ENCODE data around the gene NAALADL2. TPM values are rescaled to one million over a fixed set of nuclear protein-coding genes. Genes with fewer than 3 reads are reported as not detected.

The NAALADL2 gene
- total and polyA plus RNA-seq, 2 donors (not counting 1 experiment from before 2014, with no cell fraction given) = not detected

DNA sequence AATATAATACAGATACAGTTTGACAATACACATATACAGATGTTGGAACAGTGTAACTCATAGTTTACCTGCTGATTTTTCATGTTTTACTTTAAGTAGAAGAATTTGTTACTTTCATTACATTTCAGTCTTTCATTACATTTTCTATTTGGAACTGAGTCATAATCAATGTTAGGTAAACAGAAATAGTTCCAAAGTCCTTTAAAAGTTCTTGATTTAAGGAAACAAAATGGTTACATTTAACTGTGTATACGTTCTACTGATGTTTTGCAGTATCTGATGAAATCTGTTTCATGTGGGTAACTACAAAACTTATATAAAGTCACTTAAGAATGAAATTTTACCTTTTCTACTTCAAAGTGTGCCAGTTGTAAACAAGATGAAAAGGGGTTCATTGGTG is 721.2 kb downstream of the NAALADL2 start:
- no peaks in the 10 kb centered on the region for H3K79me2 ChIP-seq (ENCODE audit: control insufficient read depth, insufficient read depth, low read length)
- Mint-ChIP-seq H3K4me1 (no peaks in the 10 kb centered on the region), H3K9me3 (ENCODE audit: insufficient read depth) (no peaks in the 10 kb centered on the region), H3K4me3 (no peak overlapping the region), H3K27me3 (no peaks in the 10 kb centered on the region), H3K27ac (no peak overlapping the region)
- CTCF ChIA-PET = no interaction called here
- H3K27ac ChIP-seq (ENCODE audit: low read length in 2 of 2) = no peak overlapping the region
- H3K9me3 ChIP-seq (ENCODE audit: control extremely low read depth in 1 of 3, control insufficient read depth in 2 of 3, insufficient read depth in 1 of 3, low read length in 2 of 3) = peaks cover 0 to 3% (median 0%) of the 10 kb centered on the region in 3 donors
- no peaks in the 10 kb centered on the region for H3K27me3 ChIP-seq (replicated peaks in 1 of 4; ENCODE audit: control extremely low read depth in 1 of 4, control insufficient read depth in 3 of 4, insufficient read depth in 4 of 4, low read length in 3 of 4)
- no CpG with 5 or more reads among the region's 1 CpG for WGBS (ENCODE audit: insufficient coverage)
- no peaks in the 10 kb centered on the region for H3K4me1 ChIP-seq (ENCODE audit: control insufficient read depth in 2 of 2, insufficient read depth in 2 of 2, low read length in 2 of 2)
- DNase-seq = no peak
- H3K36me3 ChIP-seq (replicated peaks in 1 of 2; ENCODE audit: control extremely low read depth in 1 of 2, control insufficient read depth in 1 of 2, extremely low read depth in 1 of 2, insufficient read depth in 2 of 2, low read length in 1 of 2) = no peaks in the 10 kb centered on the region
- no peak overlapping the region for H3K9ac ChIP-seq (ENCODE audit: low read length)
- no peaks in the 10 kb centered on the region for H4K20me1 ChIP-seq (ENCODE audit: control insufficient read depth, insufficient read depth, low read length, poor library complexity, severe bottlenecking)
- no peak overlapping the region for H3K4me2 ChIP-seq (replicated peaks; ENCODE audit: low read depth, low read length, poor library complexity, severe bottlenecking)
- H2AFZ ChIP-seq (ENCODE audit: insufficient read depth, low read depth, low read length, poor library complexity, severe bottlenecking) = no peak overlapping the region
- H3K4me3 ChIP-seq (ENCODE audit: control extremely low read depth in 1 of 5, extremely low read depth in 1 of 5, insufficient read depth in 1 of 5, low read depth in 2 of 5, low read length in 4 of 5) = no peak overlapping the region
- no peak for ATAC-seq (ENCODE audit: low read depth)
- intact Hi-C loops (cut with micrococcal nuclease) = no loop called here
- POLR2A ChIA-PET = no interaction called here
- no peak for TF ChIP-seq CTCF (IDR thresholded peaks at IDR 0.05)
- TF ChIP-seq EZH2 (IDR thresholded peaks at IDR 0.05; ENCODE audit: borderline replicate concordance, insufficient read depth, low read depth, low read length, poor library complexity, severe bottlenecking) = no peak

DNA sequence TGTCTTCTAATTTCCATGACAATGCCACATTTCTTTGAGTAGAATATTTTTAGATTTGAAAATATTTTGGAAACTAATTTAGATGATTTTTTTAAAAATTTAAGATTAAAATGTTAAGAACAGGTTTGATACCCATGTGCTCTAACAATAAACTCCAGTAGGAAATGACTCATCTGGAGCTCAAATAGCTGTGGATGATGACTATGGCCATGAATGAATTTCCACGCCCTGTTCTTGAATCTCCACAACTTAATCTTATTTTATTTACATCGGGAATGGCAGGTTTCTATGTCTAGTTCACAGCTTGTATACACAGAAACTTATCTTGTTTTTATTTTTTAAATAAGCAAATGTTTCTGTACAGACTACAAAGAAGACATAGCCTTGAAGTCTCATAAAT is 726.8 kb downstream of the NAALADL2 start:
- intact Hi-C loops (cut with micrococcal nuclease) = no loop called here
- ChIA-PET CTCF (no interaction called here), POLR2A (no interaction called here)
- H3K4me1 Mint-ChIP-seq = no peaks in the 10 kb centered on the region
- H3K4me3 Mint-ChIP-seq = no peak overlapping the region
- TF ChIP-seq EZH2 (IDR thresholded peaks at IDR 0.05; ENCODE audit: borderline replicate concordance, insufficient read depth, low read depth, low read length, poor library complexity, severe bottlenecking) (no peak), CTCF (IDR thresholded peaks at IDR 0.05) (no peak)
- no peaks in the 10 kb centered on the region for H3K27me3 Mint-ChIP-seq
- Histone ChIP-seq H3K9ac (ENCODE audit: low read length) (no peak overlapping the region), H2AFZ (ENCODE audit: insufficient read depth, low read depth, low read length, poor library complexity, severe bottlenecking) (no peak overlapping the region), H3K79me2 (ENCODE audit: control insufficient read depth, insufficient read depth, low read length) (no peaks in the 10 kb centered on the region), H3K27me3 (replicated peaks in 1 of 4; ENCODE audit: control extremely low read depth in 1 of 4, control insufficient read depth in 3 of 4, insufficient read depth in 4 of 4, low read length in 3 of 4) (no peaks in the 10 kb centered on the region), H3K4me1 (ENCODE audit: control insufficient read depth in 2 of 2, insufficient read depth in 2 of 2, low read length in 2 of 2) (no peaks in the 10 kb centered on the region), H3K9me3 (ENCODE audit: control extremely low read depth in 1 of 3, control insufficient read depth in 2 of 3, insufficient read depth in 1 of 3, low read length in 2 of 3) (no peaks in the 10 kb centered on the region), H3K36me3 (replicated peaks in 1 of 2; ENCODE audit: control extremely low read depth in 1 of 2, control insufficient read depth in 1 of 2, extremely low read depth in 1 of 2, insufficient read depth in 2 of 2, low read length in 1 of 2) (no peaks in the 10 kb centered on the region), H4K20me1 (ENCODE audit: control insufficient read depth, insufficient read depth, low read length, poor library complexity, severe bottlenecking) (no peaks in the 10 kb centered on the region), H3K27ac (ENCODE audit: low read length in 2 of 2) (no peak overlapping the region), H3K4me3 (ENCODE audit: control extremely low read depth in 1 of 5, extremely low read depth in 1 of 5, insufficient read depth in 1 of 5, low read depth in 2 of 5, low read length in 4 of 5) (no peak overlapping the region), H3K4me2 (replicated peaks; ENCODE audit: low read depth, low read length, poor library complexity, severe bottlenecking) (no peak overlapping the region)
- ATAC-seq (ENCODE audit: low read depth) (no peak), DNase-seq (no peak)
- no peaks in the 10 kb centered on the region for H3K9me3 Mint-ChIP-seq (ENCODE audit: insufficient read depth)
- H3K27ac Mint-ChIP-seq = no peak overlapping the region
- no CpG with 5 or more reads among the region's 2 CpGs for WGBS (ENCODE audit: insufficient coverage)

Data from B cell (primary cell).